HPDE6-E6E7 (cell line): ENCODE results near the gene MXRA7.
A peak's percentile ranks its signal among the peaks of the same experiment; 100 is the strongest.
"Not testable (repeated sequence)": the region's sequence is repeated elsewhere in the genome, so short reads cannot be mapped to it uniquely, and the experiment has no call there.

Source experiments
- DNase-seq: peaks from one replicate; pipeline ENCODE4 v3.0.0; 2011; ENCODE audit warnings: missing footprints; ENCODE audit errors: extremely low spot score

MXRA7 gene

GRCh38 chr17:76716146-76716838 is 5.5 kb upstream of the MXRA7 start:
- DNase-seq = no peak

- DNase-seq = no peak
These were observed 4.7 kb upstream of the MXRA7 start for GRCh38 chr17:76715496-76715830.

- DNase-seq = no peak
These were observed 4.2 kb upstream of the MXRA7 start for GRCh38 chr17:76714822-76715495.

GRCh38 chr17:76714336-76714735 is 3.6 kb upstream of the MXRA7 start:
- no peak for DNase-seq

DNA sequence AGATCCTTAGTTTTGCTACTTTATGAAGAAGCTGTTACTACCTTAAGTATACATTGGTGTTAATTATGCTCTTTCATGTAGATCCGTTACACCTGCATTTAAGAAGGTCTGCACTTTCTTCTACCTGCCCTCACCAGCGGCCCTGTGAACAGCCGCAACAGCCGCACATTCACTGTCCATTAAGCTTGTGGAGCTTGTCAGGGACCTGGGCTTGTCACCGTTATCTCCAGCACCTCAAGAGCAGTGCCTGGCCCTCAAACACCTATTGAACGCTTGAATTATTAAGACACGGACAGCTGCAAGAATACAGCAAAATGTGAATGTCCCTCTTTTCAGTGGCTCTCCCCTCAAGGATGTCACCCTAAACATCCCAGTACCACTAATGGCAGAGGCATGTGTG is 3.0 kb upstream of the MXRA7 start:
- DNase-seq = no peak

- not testable (repeated sequence) for DNase-seq
These were observed 1.6 kb upstream of the MXRA7 start for GRCh38 chr17:76712321-76712720.

DNA sequence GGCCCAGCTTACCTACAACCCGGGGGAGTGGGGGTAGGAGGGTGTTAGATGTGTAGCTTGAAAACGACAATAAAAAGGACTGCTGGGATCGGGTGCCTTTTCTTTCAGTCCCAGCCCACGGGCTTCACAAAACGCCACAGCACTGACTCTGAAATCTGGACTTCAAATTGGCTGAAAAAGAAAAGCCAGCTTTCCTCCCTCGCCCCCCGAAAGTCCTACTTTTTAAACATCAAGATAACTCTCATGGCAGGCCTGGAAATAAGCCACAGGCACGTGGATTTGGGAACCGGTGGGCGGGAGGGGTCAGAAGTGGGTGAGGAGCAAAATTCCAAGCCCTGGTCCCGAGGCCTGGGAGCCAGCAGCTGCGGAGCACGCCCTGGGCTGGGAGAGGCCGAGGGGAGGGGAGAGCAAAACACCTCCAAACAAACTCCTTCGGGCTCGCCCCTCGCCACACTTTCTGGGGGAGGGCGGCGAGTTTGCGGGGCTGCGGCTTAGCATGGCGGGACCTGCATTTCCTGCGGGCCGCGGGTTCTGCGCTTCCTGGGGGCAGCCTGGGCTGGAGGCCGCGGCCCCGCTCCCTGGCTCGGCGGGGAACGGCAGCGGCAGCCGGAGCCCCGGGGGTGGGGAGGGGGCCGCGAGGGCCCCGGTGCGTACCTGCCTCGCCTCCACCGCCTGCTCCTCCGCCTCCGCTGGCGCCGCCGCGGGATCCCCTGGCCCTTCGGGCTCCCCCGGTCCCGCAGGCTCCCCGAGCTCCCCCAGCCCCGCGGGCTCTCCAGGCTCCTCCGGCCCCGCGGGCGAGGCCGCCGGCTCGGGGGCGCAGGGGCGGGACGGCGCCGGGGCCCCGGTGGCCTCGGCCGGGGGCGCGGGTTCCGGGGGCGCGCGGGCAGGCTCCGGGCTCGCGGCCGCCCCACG is 558 bp downstream of the MXRA7 start:
- not testable (repeated sequence) for DNase-seq

GRCh38 chr17:76709077-76709950 is 1.5 kb downstream of the MXRA7 start:
- peak; percentile 79 for DNase-seq

- no peak for DNase-seq
These were observed 2.6 kb downstream of the MXRA7 start for GRCh38 chr17:76707985-76708807.

DNA sequence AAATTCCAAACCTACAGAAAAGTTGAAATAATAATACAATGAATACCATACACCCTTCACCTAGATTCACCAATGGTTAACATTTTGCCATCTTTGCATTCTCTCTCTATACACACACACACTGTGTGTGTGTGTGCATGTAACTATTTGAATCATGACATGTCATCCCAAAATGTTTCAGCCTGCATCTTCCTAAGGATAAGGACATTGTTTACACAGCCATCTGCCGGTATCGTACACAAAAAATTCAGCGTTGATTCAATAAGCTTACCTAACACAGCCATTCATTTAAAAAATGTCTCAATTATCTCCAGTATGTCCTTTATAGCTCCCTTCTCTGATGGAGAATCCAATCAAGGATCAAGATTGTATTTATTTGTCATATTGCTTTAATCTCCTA is 3.9 kb downstream of the MXRA7 start:
- no peak for DNase-seq

DNA sequence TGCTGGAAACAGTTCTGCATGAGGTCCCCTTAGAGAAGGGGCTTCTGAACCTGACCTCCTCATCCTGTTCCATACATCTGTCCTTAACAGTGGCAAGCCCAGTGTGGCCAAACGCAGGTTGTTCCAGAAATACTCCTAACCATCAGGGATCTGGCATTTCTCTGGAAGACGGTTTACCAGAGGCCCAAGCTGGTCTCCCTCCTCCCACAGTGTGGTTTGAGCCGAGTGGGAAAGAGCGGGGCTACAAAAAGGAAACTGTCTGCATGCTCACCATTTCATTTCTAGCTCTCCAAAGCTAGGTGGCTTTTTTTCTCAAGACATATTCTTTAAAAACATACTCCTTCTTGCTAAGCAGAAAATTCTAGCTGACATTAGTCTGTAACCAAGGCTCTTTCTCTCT is 6.0 kb downstream of the MXRA7 start:
- DNase-seq = no peak

- no peak for DNase-seq
These were observed 7.7 kb downstream of the MXRA7 start for GRCh38 chr17:76702941-76703637.

DNA sequence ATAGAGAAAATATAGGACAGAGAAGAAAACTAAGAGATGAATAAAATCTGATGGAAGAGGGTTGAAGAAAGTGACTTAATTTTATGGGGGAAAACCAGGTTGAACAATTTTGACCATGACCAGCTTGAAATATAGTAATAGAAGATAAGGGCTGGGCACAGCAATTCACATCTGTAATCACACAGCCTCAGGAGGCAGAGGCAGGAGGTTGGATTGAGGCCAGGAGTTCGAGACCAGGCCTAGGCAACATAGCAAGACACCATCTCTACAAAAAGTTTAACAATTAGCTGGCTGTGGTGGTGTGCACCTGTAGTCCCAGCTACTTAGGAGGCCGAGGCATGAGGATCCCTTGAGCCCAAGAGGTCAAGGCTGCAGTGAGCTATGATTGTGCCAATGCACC is 8.7 kb downstream of the MXRA7 start:
- no peak for DNase-seq

- no peak for DNase-seq
These were observed 9.2 kb downstream of the MXRA7 start for GRCh38 chr17:76701471-76701967.

DNA sequence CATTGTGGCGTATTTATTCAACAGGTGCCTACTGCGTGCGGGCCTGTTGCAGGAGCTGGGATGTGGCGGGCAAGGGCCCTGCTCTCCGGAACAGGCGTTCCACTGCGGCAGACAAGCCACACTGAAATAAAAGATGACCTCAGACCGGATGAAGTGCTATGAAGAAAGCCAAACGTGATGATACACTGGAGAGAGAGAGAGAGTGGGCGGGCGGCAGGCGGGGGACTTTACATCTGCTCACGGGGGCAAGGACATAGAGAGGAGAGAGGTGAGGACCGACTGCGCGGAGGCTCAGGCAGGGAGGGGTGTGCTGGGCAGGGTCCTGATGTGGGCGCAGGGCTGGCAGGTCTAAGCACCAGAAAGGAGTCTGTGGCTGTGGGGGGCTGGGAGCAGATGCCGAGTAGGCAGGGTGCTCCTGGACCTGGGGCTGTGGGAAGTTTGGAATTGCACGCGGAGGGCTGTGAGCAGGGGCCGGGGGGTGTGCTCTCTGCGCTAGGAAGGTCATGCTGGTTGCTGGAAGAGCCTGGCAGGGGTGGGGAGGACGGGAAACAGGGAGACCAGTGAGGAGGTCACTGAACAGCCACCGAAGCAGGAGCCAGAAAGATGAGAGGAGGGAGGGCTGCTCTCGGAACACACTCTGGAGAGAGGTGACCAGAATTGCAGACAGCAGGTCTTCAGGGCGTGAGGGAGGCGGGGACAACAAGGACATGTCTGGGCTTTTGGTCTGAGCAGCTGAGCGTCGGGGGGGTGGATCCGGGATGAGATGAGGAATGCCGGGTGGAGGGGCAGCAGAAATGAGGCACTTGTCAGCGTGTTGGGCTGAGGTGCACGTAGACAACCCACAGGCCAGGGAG is 9.9 kb downstream of the MXRA7 start:
- DNase-seq = peak; percentile 86

- DNase-seq = peak; percentile 67
These were observed 10.5 kb downstream of the MXRA7 start for GRCh38 chr17:76700270-76700616.

GRCh38 chr17:76698466-76698977 is 12.2 kb downstream of the MXRA7 start:
- not testable (repeated sequence) for DNase-seq

GRCh38 chr17:76697702-76698465 is 12.9 kb downstream of the MXRA7 start:
- no peak for DNase-seq
